ENCODE results near the gene OR2L5. TPM values are rescaled to one million over a fixed set of nuclear protein-coding genes. Genes with fewer than 3 reads are reported as not detected.

Gene OR2L5
- total RNA-seq, 2 experiments from 2014 or later, result not detected

DNA sequence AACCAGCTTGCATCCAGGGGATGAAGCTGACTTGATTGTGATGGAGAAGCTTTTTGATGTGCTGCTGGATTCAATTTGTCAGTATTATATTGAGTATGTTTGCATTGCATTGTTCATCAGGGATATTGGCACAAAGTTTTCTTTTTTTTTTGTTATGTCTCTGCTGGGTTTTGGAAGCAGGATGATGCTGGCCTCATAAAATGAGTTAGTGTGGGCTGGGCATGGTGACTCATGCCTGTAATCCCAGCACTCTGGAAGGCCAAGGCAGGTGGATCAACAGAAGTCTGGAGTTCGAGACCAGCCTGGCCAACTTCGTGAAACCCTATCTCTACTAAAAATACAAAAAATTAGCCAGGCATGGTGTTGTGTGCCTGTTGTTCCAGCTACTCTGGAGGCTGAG, 41.8 kb downstream of the OR2L5 start:
- Mint-ChIP-seq H3K9me3 (peaks cover 21% of the 10 kb centered on the region), H3K27ac (no peak overlapping the region), H3K4me1 (no peaks in the 10 kb centered on the region), H3K27me3 (no peaks in the 10 kb centered on the region), H3K36me3 (ENCODE audit: low read depth) (no peaks in the 10 kb centered on the region), H3K4me3 (no peak overlapping the region)
- no peak for DNase-seq
- ChIA-PET CTCF (no interaction called here), POLR2A (no interaction called here)

DNA sequence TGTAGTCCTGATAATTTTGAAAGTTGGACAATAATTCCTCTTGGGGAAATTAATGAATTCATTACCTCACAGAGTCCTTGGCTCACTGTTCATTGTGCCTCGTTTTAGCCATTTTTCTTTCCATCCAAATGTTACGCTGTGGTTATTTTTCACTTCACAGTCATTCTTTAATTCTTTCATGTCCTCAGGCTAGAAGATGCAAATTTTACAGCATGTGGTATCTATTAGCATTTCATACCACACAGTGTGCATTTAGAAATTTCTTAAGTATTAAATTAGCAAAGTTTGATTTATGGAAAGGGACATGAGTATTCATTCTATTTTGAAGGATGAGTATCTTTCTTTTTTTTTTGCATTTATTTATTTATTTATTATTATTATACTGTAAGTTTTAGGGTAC, 51.6 kb downstream of the OR2L5 start:
- POLR2A ChIA-PET, result no interaction called here
- H3K4me3 Mint-ChIP-seq, result no peak overlapping the region
- CTCF ChIA-PET, result no interaction called here
- H3K4me1 Mint-ChIP-seq, result no peaks in the 10 kb centered on the region
- no peaks in the 10 kb centered on the region for H3K27me3 Mint-ChIP-seq
- peaks cover 5% of the 10 kb centered on the region for H3K9me3 Mint-ChIP-seq
- H3K27ac Mint-ChIP-seq, result no peak overlapping the region
- H3K36me3 Mint-ChIP-seq (ENCODE audit: low read depth), result no peaks in the 10 kb centered on the region
- DNase-seq, result no peak

DNA sequence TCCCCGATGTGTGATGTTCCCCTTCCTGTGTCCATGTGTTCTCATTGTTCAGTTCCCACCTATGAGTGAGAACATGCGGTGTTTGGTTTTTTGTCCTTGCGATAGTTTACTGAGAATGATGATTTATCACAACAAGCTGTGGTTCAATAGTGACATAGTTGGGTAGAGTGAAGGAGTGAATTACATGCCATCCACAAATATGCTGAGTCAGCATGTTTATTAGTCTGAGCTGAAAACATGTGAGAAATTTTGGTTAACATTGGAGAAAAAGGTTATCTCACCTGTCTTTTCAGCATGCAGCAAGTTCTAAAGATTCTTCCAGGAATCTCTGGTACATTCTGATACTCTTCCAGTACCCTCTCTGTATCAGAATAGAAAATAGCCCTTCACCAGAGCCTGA, 52.1 kb downstream of the OR2L5 start:
- Mint-ChIP-seq H3K4me1 (no peaks in the 10 kb centered on the region), H3K36me3 (ENCODE audit: low read depth) (no peaks in the 10 kb centered on the region), H3K27me3 (no peaks in the 10 kb centered on the region), H3K4me3 (no peak overlapping the region), H3K27ac (no peak overlapping the region), H3K9me3 (peaks cover 5% of the 10 kb centered on the region)
- ChIA-PET CTCF (no interaction called here), POLR2A (no interaction called here)
- DNase-seq, result no peak

Other genes starting within 250 kb of the OR2L5 start
- not detected for gene OR14A16, start 189.5 kb upstream of the OR2L5 start, total RNA-seq
- not detected for gene OR11L1, start 171.8 kb upstream of the OR2L5 start, total RNA-seq
- under 1 TPM; 0.58 to 0.73 TPM for gene TRIM58, start 156.5 kb upstream of the OR2L5 start, total RNA-seq
- gene OR2W3, start 118.1 kb upstream of the OR2L5 start, total RNA-seq, result under 1 TPM in 1 of 2 experiments, not detected in 1; 0.30 TPM
- gene OR2T8, start 93.4 kb upstream of the OR2L5 start, total RNA-seq, result not detected
- gene OR2AJ1, start 88.8 kb upstream of the OR2L5 start, total RNA-seq, result not detected
- gene OR2L8, start 64.8 kb upstream of the OR2L5 start, total RNA-seq, result not detected
- gene OR2AK2, start 48.4 kb upstream of the OR2L5 start, total RNA-seq, result not detected
- under 1 TPM; 0.10 TPM for gene OR2L2, start 16.4 kb downstream of the OR2L5 start, total RNA-seq
- not detected for gene OR2L3, start 33.2 kb downstream of the OR2L5 start, total RNA-seq
- gene OR2L13, start 81.5 kb downstream of the OR2L5 start, total RNA-seq, result not detected
- gene OR2M5, start 131.5 kb downstream of the OR2L5 start, total RNA-seq, result not detected
- not detected for gene OR2M2, start 161.2 kb downstream of the OR2L5 start, total RNA-seq
- not detected for gene OR2M3, start 183.6 kb downstream of the OR2L5 start, total RNA-seq
- not detected for gene OR2M4, start 217.8 kb downstream of the OR2L5 start, total RNA-seq

All from activated CD4-positive, alpha-beta memory T cell treated with anti-CD3 and anti-CD28 coated beads, Interleukin-2, amount 10 ng/mL, durations not matched to agents 7 days and 5 days (primary cell).